ENCODE measurements around the gene ANKS1B.

The ANKS1B gene

GRCh38 chr12:99128246-99128802 is 856.4 kb downstream of the ANKS1B start:
- Histone ChIP-seq H3K36me3 (ENCODE audit: control insufficient read depth, insufficient read depth, low read length) (no peaks in the 10 kb centered on the region), H3K4me2 (ENCODE audit: low read length) (no peak overlapping the region), H3K27me3 (ENCODE audit: control insufficient read depth, insufficient read depth, low read length) (no peaks in the 10 kb centered on the region), H3K79me2 (no peaks in the 10 kb centered on the region), H2AFZ (no peak overlapping the region), H3K4me1 (no peaks in the 10 kb centered on the region), H3K9ac (no peak overlapping the region), H3K9me3 (ENCODE audit: control insufficient read depth, low read length) (no peaks in the 10 kb centered on the region), H3K27ac (no peak overlapping the region), H3K4me3 (ENCODE audit: low read depth, low read length) (no peak overlapping the region)
- TF ChIP-seq CTCF (IDR thresholded peaks at IDR 0.05), result no peak

- H3K36me3 ChIP-seq (ENCODE audit: control insufficient read depth, insufficient read depth, low read length), result no peaks in the 10 kb centered on the region
- no peak overlapping the region for H3K27ac ChIP-seq
- no peaks in the 10 kb centered on the region for H3K4me1 ChIP-seq
- H3K9ac ChIP-seq, result no peak overlapping the region
- peaks cover 3% of the 10 kb centered on the region for H3K9me3 ChIP-seq (ENCODE audit: control insufficient read depth, low read length)
- no peak for TF ChIP-seq CTCF (IDR thresholded peaks at IDR 0.05)
- no peaks in the 10 kb centered on the region for H3K27me3 ChIP-seq (ENCODE audit: control insufficient read depth, insufficient read depth, low read length)
- no peak overlapping the region for H2AFZ ChIP-seq
- no peaks in the 10 kb centered on the region for H3K79me2 ChIP-seq
- H3K4me3 ChIP-seq (ENCODE audit: low read depth, low read length), result no peak overlapping the region
- no peak overlapping the region for H3K4me2 ChIP-seq (ENCODE audit: low read length)
These were observed 861.8 kb downstream of the ANKS1B start for GRCh38 chr12:99122959-99123358.

- no peak for TF ChIP-seq CTCF (IDR thresholded peaks at IDR 0.05)
- no peak overlapping the region for H3K4me2 ChIP-seq (ENCODE audit: low read length)
These were observed 862.2 kb downstream of the ANKS1B start for GRCh38 chr12:99122496-99122895.

DNA sequence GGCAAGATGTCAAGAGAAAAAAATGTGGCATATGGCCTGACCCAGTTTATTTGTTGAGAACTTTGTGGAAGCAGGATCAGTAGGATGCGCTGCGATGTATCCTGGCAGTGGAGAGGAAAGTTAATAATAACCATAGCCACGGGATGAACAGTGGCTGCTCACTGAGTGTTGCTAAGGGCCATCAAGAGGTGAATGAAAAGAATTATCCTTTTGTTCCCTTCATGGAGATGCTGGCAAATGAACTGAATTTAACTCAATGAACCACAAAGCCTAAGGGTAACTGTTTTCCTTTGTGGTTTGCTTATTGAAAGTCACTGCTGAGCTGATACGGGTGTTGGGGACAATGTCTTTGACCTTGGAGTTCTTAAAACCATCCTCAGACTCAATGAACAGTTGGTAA is 863.2 kb downstream of the ANKS1B start:
- no peak overlapping the region for H2AFZ ChIP-seq
- H3K27me3 ChIP-seq (ENCODE audit: control insufficient read depth, insufficient read depth, low read length), result no peaks in the 10 kb centered on the region
- H3K27ac ChIP-seq, result no peak overlapping the region
- no peak for TF ChIP-seq CTCF (IDR thresholded peaks at IDR 0.05)
- no peaks in the 10 kb centered on the region for H3K4me1 ChIP-seq
- H3K79me2 ChIP-seq, result no peaks in the 10 kb centered on the region
- H3K9me3 ChIP-seq (ENCODE audit: control insufficient read depth, low read length), result peaks cover 3% of the 10 kb centered on the region
- H3K9ac ChIP-seq, result no peak overlapping the region
- no peak overlapping the region for H3K4me2 ChIP-seq (ENCODE audit: low read length)
- no peak overlapping the region for H3K4me3 ChIP-seq (ENCODE audit: low read depth, low read length)
- no peaks in the 10 kb centered on the region for H3K36me3 ChIP-seq (ENCODE audit: control insufficient read depth, insufficient read depth, low read length)

More at GRCh38 chr12:99122496-99122895, 862.2 kb downstream of the ANKS1B start:
- Histone ChIP-seq H3K36me3 (ENCODE audit: control insufficient read depth, insufficient read depth, low read length) (no peaks in the 10 kb centered on the region), H3K9me3 (ENCODE audit: control insufficient read depth, low read length) (peaks cover 3% of the 10 kb centered on the region), H3K79me2 (no peaks in the 10 kb centered on the region), H3K4me1 (no peaks in the 10 kb centered on the region), H3K9ac (no peak overlapping the region), H3K27ac (no peak overlapping the region), H3K4me3 (ENCODE audit: low read depth, low read length) (no peak overlapping the region), H2AFZ (no peak overlapping the region), H3K27me3 (ENCODE audit: control insufficient read depth, insufficient read depth, low read length) (no peaks in the 10 kb centered on the region)

GRCh38 chr12:99119943-99120342 is 864.8 kb downstream of the ANKS1B start:
- Histone ChIP-seq H3K27me3 (ENCODE audit: control insufficient read depth, insufficient read depth, low read length) (no peaks in the 10 kb centered on the region), H3K27ac (no peak overlapping the region), H2AFZ (no peak overlapping the region), H3K79me2 (no peaks in the 10 kb centered on the region), H3K36me3 (ENCODE audit: control insufficient read depth, insufficient read depth, low read length) (no peaks in the 10 kb centered on the region), H3K4me1 (no peaks in the 10 kb centered on the region), H3K9me3 (ENCODE audit: control insufficient read depth, low read length) (peaks cover 3% of the 10 kb centered on the region), H3K9ac (no peak overlapping the region), H3K4me3 (ENCODE audit: low read depth, low read length) (no peak overlapping the region), H3K4me2 (ENCODE audit: low read length) (no peak overlapping the region)
- TF ChIP-seq CTCF (IDR thresholded peaks at IDR 0.05), result no peak

All from parathyroid adenoma (tissue), 2 donors.